H1 (cell line): Measurements from ENCODE around the gene CAMK2B. TPM values are rescaled to one million over a fixed set of nuclear protein-coding genes. Genes with fewer than 3 reads are reported as not detected.

Experiments used
- CTCF ChIA-PET: fragments of 300-600 bp; sonication (Branson Sonifier 250); formaldehyde crosslinking; loops from one replicate; lab custom pipeline; 2021; ENCODE audit not compliant: partially characterized antibody; lab: Charles Lee
- POLR2A ChIA-PET: fragments of 300-600 bp; sonication (Branson Sonifier 250); formaldehyde crosslinking; loops from one replicate; lab custom pipeline; 2021; ENCODE audit warnings: inconsistent platforms; ENCODE audit not compliant: partially characterized antibody; lab: Charles Lee
- DNase-seq, 2 experiments: peaks; one replicate each; pipeline versions ENCODE4 v3.0.0 to v3.0.0-alpha.2; 2010 to 2022; ENCODE audit warnings: low spot score in 2 of 2, low read depth in 1 of 2, mixed read lengths in 1 of 2
- FAIRE-seq: peaks from 2 replicates; lab custom pipeline; 2011; peaks lifted over from hg19 to GRCh38; lab: Jason Lieb, UNC
- H2AFZ ChIP-seq: 2 replicates; pipeline ENCODE4 v1.8.1; 2012; ENCODE audit warnings: low read length, inconsistent platforms
- H2AK5ac ChIP-seq: 2 replicates; pipeline ENCODE4 v1.6.1; 2013; ENCODE audit warnings: low read depth, low read length
- H2BK120ac ChIP-seq: replicated peaks from 2 replicates; pipeline ENCODE3; 2013; ENCODE audit warnings: low read depth, low read length, inconsistent platforms
- H2BK12ac ChIP-seq: 2 replicates; pipeline ENCODE4 v1.6.1; 2013; ENCODE audit warnings: low read depth, low read length
- H2BK15ac ChIP-seq: 2 replicates; pipeline ENCODE4 v1.6.1; 2013; ENCODE audit warnings: low read length
- H2BK20ac ChIP-seq: 2 replicates; pipeline ENCODE4 v1.6.1; 2013; ENCODE audit warnings: low read length
- H2BK5ac ChIP-seq: 2 replicates; pipeline ENCODE4 v1.6.1; 2013; ENCODE audit warnings: low read depth, low read length
- H3K14ac ChIP-seq: 2 replicates; pipeline ENCODE4 v1.6.1; 2013; ENCODE audit warnings: inconsistent platforms; ENCODE audit not compliant: insufficient read length
- H3K18ac ChIP-seq: 2 replicates; pipeline ENCODE4 v1.6.1; 2013; ENCODE audit warnings: low read length; ENCODE audit errors: extremely low read depth
- H3K23ac ChIP-seq: 2 replicates; pipeline ENCODE4 v1.6.1; 2013; ENCODE audit warnings: inconsistent platforms; ENCODE audit not compliant: insufficient read length
- H3K23me2 ChIP-seq: 2 replicates; pipeline ENCODE4 v1.6.1; 2013; ENCODE audit warnings: low read depth, low read length
- H3K27ac ChIP-seq: 2 replicates; pipeline ENCODE4 v1.6.1; 2011; ENCODE audit warnings: low read depth, low read length, inconsistent platforms
- H3K27me3 ChIP-seq, 4 experiments: replicated peaks in 1 of 4; 1 replicate in 1 of 4; 2 replicates in 3 of 4; pipeline versions ENCODE4 v1.6.1 to v1.8.1; 2011 to 2013; ENCODE audit warnings: low read length in 3 of 4, mild to moderate bottlenecking in 3 of 4, inconsistent platforms in 2 of 4, mixed read lengths in 2 of 4, moderate library complexity in 1 of 4; ENCODE audit not compliant: control insufficient read depth in 3 of 4, insufficient read depth in 3 of 4; ENCODE audit errors: extremely low read depth in 1 of 4
- H3K36me3 ChIP-seq, 4 experiments: 2 replicates each; pipeline versions ENCODE4 v1.6.1 to v1.8.1; 2011 to 2013; ENCODE audit warnings: mild to moderate bottlenecking in 4 of 4, low read length in 3 of 4, moderate library complexity in 2 of 4, control low read depth in 1 of 4, inconsistent platforms in 1 of 4; ENCODE audit not compliant: insufficient read depth in 4 of 4, control insufficient read depth in 2 of 4
- H3K4ac ChIP-seq: replicated peaks from 2 replicates; pipeline ENCODE3; 2013; ENCODE audit warnings: low read length, low read depth, mixed read lengths, inconsistent platforms; ENCODE audit not compliant: insufficient read length
- H3K4me1 ChIP-seq, 4 experiments: replicated peaks in 1 of 4; 1 replicate in 1 of 4; 2 replicates in 3 of 4; pipeline versions ENCODE4 v1.6.1 to v1.8.1; 2011 to 2013; ENCODE audit warnings: low read length in 3 of 4, inconsistent platforms in 2 of 4, mixed read lengths in 1 of 4; ENCODE audit not compliant: insufficient read depth in 4 of 4, control insufficient read depth in 3 of 4
- H3K4me2 ChIP-seq, 2 experiments: 2 replicates each; pipeline versions ENCODE4 v1.6.1 to v1.8.1; 2011 to 2013; ENCODE audit warnings: low read depth in 2 of 2, low read length in 2 of 2, control low read depth in 1 of 2, inconsistent platforms in 1 of 2, mild to moderate bottlenecking in 1 of 2; ENCODE audit not compliant: insufficient read depth in 1 of 2
- H3K4me3 ChIP-seq, 4 experiments: fragments of 200-600, 300-600 bp in 1 of 4; sonication (generic), shearing (Covaris generic), sonication (Bioruptor Twin) in 1 of 4; 2 replicates each; pipeline versions ENCODE4 v1.5.1 to v1.8.1; 2011 to 2016; ENCODE audit warnings: low read length in 4 of 4, low read depth in 3 of 4, control low read depth in 2 of 4, inconsistent platforms in 2 of 4, mild to moderate bottlenecking in 2 of 4, mixed read lengths in 1 of 4, moderate library complexity in 1 of 4; ENCODE audit not compliant: insufficient read depth in 2 of 4; ENCODE audit errors: extremely low read depth in 1 of 4
- H3K56ac ChIP-seq: replicated peaks from 2 replicates; pipeline ENCODE3; 2013; ENCODE audit warnings: low read depth, mild to moderate bottlenecking, mixed read lengths, low read length, inconsistent platforms; ENCODE audit not compliant: insufficient read length
- H3K79me1 ChIP-seq: 2 replicates; pipeline ENCODE4 v1.6.1; 2013; ENCODE audit warnings: low read depth, low read length, control low read depth
- H3K79me2 ChIP-seq, 2 experiments: 2 replicates each; pipeline versions ENCODE4 v1.6.1 to v1.8.1; 2012 to 2013; ENCODE audit warnings: low read length in 2 of 2, mild to moderate bottlenecking in 2 of 2, inconsistent platforms in 1 of 2; ENCODE audit not compliant: insufficient read depth in 2 of 2, control insufficient read depth in 1 of 2
- H3K9ac ChIP-seq, 4 experiments: replicated peaks in 1 of 4; 1 replicate in 1 of 4; 2 replicates in 3 of 4; pipeline versions ENCODE4 v1.6.1 to v1.8.1; 2011 to 2013; ENCODE audit warnings: low read depth in 3 of 4, low read length in 3 of 4, control low read depth in 2 of 4, mild to moderate bottlenecking in 2 of 4, moderate library complexity in 2 of 4, inconsistent platforms in 1 of 4; ENCODE audit errors: extremely low read depth in 1 of 4
- H3K9me3 ChIP-seq, 2 experiments: 2 replicates each; pipeline versions ENCODE4 v1.6.1 to v1.8.1; 2012 to 2013; ENCODE audit warnings: mild to moderate bottlenecking in 2 of 2, moderate library complexity in 2 of 2, control low read depth in 1 of 2, inconsistent platforms in 1 of 2, low read depth in 1 of 2, low read length in 1 of 2, mixed read lengths in 1 of 2; ENCODE audit not compliant: insufficient read depth in 2 of 2
- H4K20me1 ChIP-seq, 2 experiments: replicated peaks in 1 of 2; 2 replicates each; pipeline versions ENCODE3 to v1.8.1; 2011 to 2013; ENCODE audit warnings: inconsistent platforms in 2 of 2, low read length in 2 of 2, mild to moderate bottlenecking in 1 of 2; ENCODE audit not compliant: insufficient read depth in 2 of 2, control insufficient read depth in 1 of 2
- H4K5ac ChIP-seq: 2 replicates; pipeline ENCODE4 v1.6.1; 2013; ENCODE audit warnings: low read length, low read depth, mixed read lengths, inconsistent platforms; ENCODE audit not compliant: insufficient read length
- H4K8ac ChIP-seq: 2 replicates; pipeline ENCODE4 v1.8.0; 2013; ENCODE audit warnings: mild to moderate bottlenecking, moderate library complexity, low read length, inconsistent platforms; ENCODE audit not compliant: insufficient read depth; ENCODE audit errors: extremely low read depth
- H4K91ac ChIP-seq: replicated peaks from 2 replicates; pipeline ENCODE3; 2013; ENCODE audit warnings: low read length, mixed read lengths, inconsistent platforms; ENCODE audit not compliant: insufficient read length
- CEBPB ChIP-seq: IDR thresholded peaks from 2 replicates; pipeline ENCODE4 v1.6.1; 2012; ENCODE audit warnings: low read depth, low read length
- POLR2A ChIP-seq, 2 experiments: IDR thresholded peaks; 1 replicate in 1 of 2; 2 replicates in 1 of 2; pipeline ENCODE4 v1.6.1; 2011; ENCODE audit warnings: low read depth in 2 of 2, low read length in 2 of 2, mild to moderate bottlenecking in 2 of 2; ENCODE audit errors: control extremely low read depth in 1 of 2
- SIX5 ChIP-seq: IDR thresholded peaks from 2 replicates; pipeline ENCODE4 v1.6.1; 2011; ENCODE audit warnings: mild to moderate bottlenecking, low read depth, low read length
- SP1 ChIP-seq: IDR thresholded peaks from 2 replicates; pipeline ENCODE4 v1.6.1; 2011; ENCODE audit warnings: low read depth, low read length
- WGBS, 2 experiments: shearing (Covaris generic) in 1 of 2; methylation state at CpG; one replicate each; pipeline versions ENCODE4 v1.1.6 to v1.1.7; 2013 to 2015; ENCODE audit warnings: low lambda C conversion rate in 2 of 2, mixed read lengths in 2 of 2, inconsistent platforms in 1 of 2, low coverage in 1 of 2, missing lambda C conversion rate in 1 of 2; ENCODE audit not compliant: insufficient replicate concordance in 2 of 2, insufficient coverage in 1 of 2, insufficient read length in 1 of 2; ENCODE audit errors: extremely low coverage in 1 of 2, missing lambda C conversion rate in 1 of 2; 5-methylcytosine and 5-hydroxymethylcytosine counted together
- polyA plus RNA-seq, 7 experiments: library from polyadenylated mRNA; depleted of rRNA in 3 of 7; stranded (reverse) in 5 of 7; unstranded in 2 of 7; fragments of >200 nt in 5 of 7; fragments of 200-250 nt in 2 of 7; gene quantifications; 1 replicate in 5 of 7; 2 replicates in 1 of 7; 4 replicates in 1 of 7; pipeline versions ENCODE4 v1.2.1 to v1.2.3, GENCODE V29; 2011 to 2013; ENCODE audit warnings: missing spikeins in 2 of 7, mixed read lengths in 2 of 7
- total RNA-seq: library from RNA; stranded (reverse); fragmentation: NEBNext Ultra II Directional; extraction: Animal tissue kit (Norgen Biotek cat#: 25700); gene quantifications from 2 replicates; pipeline ENCODE4 v1.2.1, GENCODE V29; 2021

CAMK2B gene
- total and polyA plus RNA-seq, 2 of the 8 experiments (the other 6 are each of a cell fraction or from before 2014, with no cell fraction given), result 0.05 to 0.15 TPM

DNA sequence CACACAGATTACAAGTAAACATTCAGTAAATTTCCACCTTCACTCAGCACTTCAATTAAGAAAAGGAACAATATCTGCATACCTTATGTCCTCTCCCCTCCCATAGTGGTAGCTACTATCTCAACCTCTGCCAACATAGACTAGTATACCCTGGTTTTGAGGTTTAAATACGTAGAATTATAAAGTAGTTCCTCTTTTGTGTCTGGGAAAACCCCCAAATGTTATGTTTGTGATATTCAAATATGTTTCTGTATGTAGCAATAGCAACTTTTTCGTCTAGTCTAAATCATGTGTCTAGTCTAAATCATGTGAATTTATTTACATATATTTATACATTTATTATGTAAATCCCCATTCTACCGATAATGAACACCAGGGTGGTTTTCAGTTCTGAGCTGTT lies 13.2 kb upstream of the CAMK2B start:
- no peak for FAIRE-seq
- no peaks in the 10 kb centered on the region for H3K27me3 ChIP-seq
- 87% methylated on average over 3 of the region's 3 CpGs; no CpG with 5 or more reads in 1 of the 2 experiments for WGBS, 2 experiments

More for the DNA sequence above, 13.2 kb upstream of the CAMK2B start:
- Histone ChIP-seq H3K4me3 (no peak overlapping the region), H4K5ac (no peak overlapping the region), H4K8ac (no peak overlapping the region), H2AK5ac (no peak overlapping the region), H3K4me2 (no peak overlapping the region), H3K79me1 (no peaks in the 10 kb centered on the region; the same call in 1 of the 2 replicates), H3K14ac (no peak overlapping the region), H2BK20ac (no peak overlapping the region), H2BK120ac (no peak overlapping the region), H4K20me1 (no peaks in the 10 kb centered on the region), H3K9me3 (peaks cover 5 to 10% of the 10 kb centered on the region in 2 experiments; a peak in 2 of 4 replicates), H2AFZ (no peak overlapping the region), H2BK12ac (no peak overlapping the region), H3K56ac (no peak overlapping the region), H3K23me2 (no peaks in the 10 kb centered on the region), H3K18ac (no peak overlapping the region), H2BK5ac (no peak overlapping the region), H3K79me2 (no peaks in the 10 kb centered on the region), H3K4me1 (no peaks in the 10 kb centered on the region; a peak in 1 of 7 replicates), H3K9ac (no peak overlapping the region), H2BK15ac (no peak overlapping the region), H3K4ac (no peak overlapping the region), H3K36me3 (no peaks in the 10 kb centered on the region), H3K27ac (no peak overlapping the region), H3K23ac (no peak overlapping the region), H4K91ac (no peak overlapping the region)
- no peak for TF ChIP-seq SP1
- no peak for TF ChIP-seq SIX5
- no peak for TF ChIP-seq POLR2A (IDR thresholded peaks at IDR 0.05; ENCODE audit: control extremely low read depth in 1 of 2, low read depth in 2 of 2, low read length in 2 of 2)
- TF ChIP-seq CEBPB, result no peak
- ChIA-PET CTCF (interaction anchor here (0.7 to 1.8 kb wide), 2 partner anchors 9 to 97 kb away, joined by 3 to 8 read pairs; no protein-coding TSS in a partner anchor), POLR2A (no interaction called here)
- DNase-seq, result no peak
